Measurements from ENCODE around the gene C16orf82.

DNA sequence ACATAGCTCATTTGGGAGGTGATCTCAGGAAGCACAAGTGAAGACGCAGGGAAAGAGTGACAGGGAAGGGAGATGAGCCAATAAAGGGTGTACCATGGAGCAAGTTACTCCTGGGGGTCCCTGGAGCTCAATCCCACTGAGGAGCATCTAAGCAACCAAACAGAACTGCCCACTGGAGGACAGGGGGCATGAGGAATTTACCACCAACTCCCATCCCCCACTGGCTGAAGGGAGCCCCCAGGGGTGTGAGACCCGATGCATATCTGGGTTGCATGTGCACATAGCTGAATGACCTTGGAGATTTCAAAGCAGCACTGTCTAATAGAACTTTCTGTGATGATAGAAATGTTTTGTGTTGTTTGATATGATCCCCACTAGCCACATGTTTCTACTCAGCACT lies 29.6 kb downstream of the C16orf82 start:
- TF ChIP-seq POLR2A (IDR thresholded peaks at IDR 0.05) = no peak
- TF ChIP-seq, protein P1, sequence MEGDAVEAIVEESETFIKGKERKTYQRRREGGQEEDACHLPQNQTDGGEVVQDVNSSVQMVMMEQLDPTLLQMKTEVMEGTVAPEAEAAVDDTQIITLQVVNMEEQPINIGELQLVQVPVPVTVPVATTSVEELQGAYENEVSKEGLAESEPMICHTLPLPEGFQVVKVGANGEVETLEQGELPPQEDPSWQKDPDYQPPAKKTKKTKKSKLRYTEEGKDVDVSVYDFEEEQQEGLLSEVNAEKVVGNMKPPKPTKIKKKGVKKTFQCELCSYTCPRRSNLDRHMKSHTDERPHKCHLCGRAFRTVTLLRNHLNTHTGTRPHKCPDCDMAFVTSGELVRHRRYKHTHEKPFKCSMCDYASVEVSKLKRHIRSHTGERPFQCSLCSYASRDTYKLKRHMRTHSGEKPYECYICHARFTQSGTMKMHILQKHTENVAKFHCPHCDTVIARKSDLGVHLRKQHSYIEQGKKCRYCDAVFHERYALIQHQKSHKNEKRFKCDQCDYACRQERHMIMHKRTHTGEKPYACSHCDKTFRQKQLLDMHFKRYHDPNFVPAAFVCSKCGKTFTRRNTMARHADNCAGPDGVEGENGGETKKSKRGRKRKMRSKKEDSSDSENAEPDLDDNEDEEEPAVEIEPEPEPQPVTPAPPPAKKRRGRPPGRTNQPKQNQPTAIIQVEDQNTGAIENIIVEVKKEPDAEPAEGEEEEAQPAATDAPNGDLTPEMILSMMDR (IDR thresholded peaks at IDR 0.05 in 4 of 5, conservative IDR thresholded peaks at IDR 0.05 in 1 of 5) = no peak

Data from gastrocnemius medialis (tissue), 4 donors.